ENCODE data around the gene HEG1. TPM values are rescaled to one million over a fixed set of nuclear protein-coding genes. Genes with fewer than 3 reads are reported as not detected.

HEG1 gene
- total and polyA plus RNA-seq, 2 of the 13 experiments (the other 11 are each of a cell fraction or from before 2014, with no cell fraction given): 10.7 to 18.2 TPM

- no peak for DNase-seq (ENCODE audit: low spot score)
- Histone ChIP-seq H3K4me3 (replicated peaks in 1 of 3; ENCODE audit: insufficient read depth in 1 of 3, low read depth in 2 of 3, low read length in 3 of 3) (no peak overlapping the region), H3K27ac (ENCODE audit: extremely low read length, insufficient read depth, low read length) (no peak overlapping the region), H3K4me1 (ENCODE audit: insufficient read depth, low read length) (peaks cover 48% of the 10 kb centered on the region), H4K20me1 (ENCODE audit: insufficient read depth, low read length) (no peaks in the 10 kb centered on the region), H3K36me3 (replicated peaks in 1 of 2; ENCODE audit: control insufficient read depth in 1 of 2, insufficient read depth in 2 of 2, low read length in 2 of 2) (peaks cover 8 to 27% of the 10 kb centered on the region in 2 experiments; a peak in 4 of 5 replicates), H3K79me2 (ENCODE audit: insufficient read depth, low read length) (no peaks in the 10 kb centered on the region), H3K27me3 (ENCODE audit: control insufficient read depth in 1 of 2, insufficient read depth in 2 of 2, low read length in 2 of 2) (no peaks in the 10 kb centered on the region), H3K9ac (ENCODE audit: insufficient read depth, low read depth, low read length) (no peak overlapping the region), H3K4me2 (ENCODE audit: low read depth, low read length) (no peak overlapping the region), H3K9me3 (ENCODE audit: low read length) (no peaks in the 10 kb centered on the region), H2AFZ (ENCODE audit: low read length) (no peak overlapping the region)
- CTCF ChIA-PET (ENCODE audit: low intra/inter-chr PET ratio, low total read pairs): no interaction called here
- in situ Hi-C loops (cut with HindIII; ENCODE audit: extremely low pct_ligation_motif_present, low pct_unique_long_range_greater_than_20kb): no loop called here
- no peak for FAIRE-seq
- no TSS peak for BruUV-seq (replicated peaks)
- ATAC-seq: no peak
- intact Hi-C loops (cut with micrococcal nuclease; ENCODE audit: unreplicated experiment): no loop called here
- 95% methylated on average over 3 of the region's 10 CpGs for WGBS (ENCODE audit: low lambda C conversion rate)
- POLR2A ChIA-PET: no interaction called here
- TF ChIP-seq ZNF572 (CRISPR knock-in tag; IDR thresholded peaks at IDR 0.05) (no peak), PHF20 (CRISPR knock-in tag; IDR thresholded peaks at IDR 0.05) (no peak), ZNF615 (CRISPR knock-in tag; IDR thresholded peaks at IDR 0.05; ENCODE audit: borderline replicate concordance) (no peak), ZNF879 (CRISPR knock-in tag; IDR thresholded peaks at IDR 0.05) (no peak), ZNF280D (CRISPR knock-in tag; IDR thresholded peaks at IDR 0.05) (no peak), BRF2 (CRISPR knock-in tag; IDR thresholded peaks at IDR 0.05) (no peak), ZNF777 (CRISPR knock-in tag; IDR thresholded peaks at IDR 0.05) (no peak), ZNF264 (CRISPR knock-in tag; IDR thresholded peaks at IDR 0.05) (no peak), TFDP2 (CRISPR knock-in tag; IDR thresholded peaks at IDR 0.05) (no peak), AGO2 (optimal IDR thresholded peaks at IDR 0.05; ENCODE audit: low read depth, low read length) (peak; percentile 70), CBX5 (CRISPR knock-in tag; IDR thresholded peaks at IDR 0.05; ENCODE audit: borderline replicate concordance) (no peak), CERS6 (CRISPR knock-in tag; IDR thresholded peaks at IDR 0.05) (no peak), KDM6A (CRISPR knock-in tag; IDR thresholded peaks at IDR 0.05; ENCODE audit: low read depth) (no peak), USF2 (IDR thresholded peaks at IDR 0.05; ENCODE audit: low read depth, low read length) (no peak), USF2 (CRISPR knock-in tag; IDR thresholded peaks at IDR 0.05; ENCODE audit: borderline replicate concordance) (no peak), KAT7 (CRISPR knock-in tag; IDR thresholded peaks at IDR 0.05; ENCODE audit: borderline replicate concordance) (no peak), GZF1 (CRISPR knock-in tag; IDR thresholded peaks at IDR 0.05) (no peak), ZNF138 (CRISPR knock-in tag; IDR thresholded peaks at IDR 0.05; ENCODE audit: low read depth) (no peak), RBM22 (optimal IDR thresholded peaks at IDR 0.05; ENCODE audit: low read length) (peak; percentile 73)
Observed at GRCh38 chr3:124967964-124968363, 87.8 kb downstream of the HEG1 start.

All from HepG2 (cell line).